ENCODE measurements around the gene LCP1.

GRCh38 chr13:46113596-46113995 lies 68.4 kb downstream of the LCP1 start:
- TF ChIP-seq ZNF274 (IDR thresholded peaks at IDR 0.05; ENCODE audit: low read depth, low read length) (no peak), YY1 (IDR thresholded peaks at IDR 0.05; ENCODE audit: insufficient read depth, insufficient read length) (no peak), SUZ12 (IDR thresholded peaks at IDR 0.05; ENCODE audit: extremely low read depth, insufficient read depth, insufficient read length) (no peak)
